ENCODE data around the gene SAMD9L. TPM values are rescaled to one million over a fixed set of nuclear protein-coding genes. Genes with fewer than 3 reads are reported as not detected.

The SAMD9L gene
- total RNA-seq, 1 donor from 2014 or later = not detected

GRCh38 chr7:93156884-93157283 lies 8.7 kb upstream of the SAMD9L start:
- Mint-ChIP-seq H3K9me3 (no peaks in the 10 kb centered on the region), H3K4me1 (peaks cover 2% of the 10 kb centered on the region), H3K4me3 (no peak overlapping the region), H3K27me3 (ENCODE audit: insufficient read depth, low read depth) (no peaks in the 10 kb centered on the region), H3K36me3 (no peaks in the 10 kb centered on the region), H3K27ac (no peak overlapping the region)
- H3K79me2 ChIP-seq (ENCODE audit: low read depth) = no peaks in the 10 kb centered on the region
- TF ChIP-seq EZH2 (IDR thresholded peaks at IDR 0.05) (no peak), EZH2phosphoT487 (IDR thresholded peaks at IDR 0.05) (no peak), CTCF (IDR thresholded peaks at IDR 0.05) (no peak)
- H3K27me3 ChIP-seq = no peaks in the 10 kb centered on the region
- H3K4me1 ChIP-seq = peaks cover 15% of the 10 kb centered on the region
- no peak overlapping the region for H3K9ac ChIP-seq
- no peaks in the 10 kb centered on the region for H3K36me3 ChIP-seq
- H4K20me1 ChIP-seq (ENCODE audit: low read depth) = no peaks in the 10 kb centered on the region
- no peak overlapping the region for H3K27ac ChIP-seq
- no peak for DNase-seq (ENCODE audit: low spot score)
- H3F3A ChIP-seq (ENCODE audit: low read depth) = no peaks in the 10 kb centered on the region
- H3K4me3 ChIP-seq = no peak overlapping the region
- no peak overlapping the region for H2AFZ ChIP-seq (replicated peaks)
- no peak overlapping the region for H3K4me2 ChIP-seq
- H3K9me3 ChIP-seq (ENCODE audit: low read depth) = no peaks in the 10 kb centered on the region

GRCh38 chr7:93150200-93150835 lies 2.1 kb upstream of the SAMD9L start:
- Mint-ChIP-seq H3K4me3 (no peak overlapping the region), H3K9me3 (no peaks in the 10 kb centered on the region), H3K27ac (no peak overlapping the region), H3K4me1 (peaks cover 9% of the 10 kb centered on the region), H3K27me3 (ENCODE audit: insufficient read depth, low read depth) (no peaks in the 10 kb centered on the region), H3K36me3 (no peaks in the 10 kb centered on the region)
- TF ChIP-seq EZH2phosphoT487 (IDR thresholded peaks at IDR 0.05) (no peak), EZH2 (IDR thresholded peaks at IDR 0.05) (no peak), CTCF (IDR thresholded peaks at IDR 0.05) (no peak)
- no peak overlapping the region for H3K9ac ChIP-seq
- peaks cover 43% of the 10 kb centered on the region for H3K4me1 ChIP-seq
- H3K4me3 ChIP-seq = no peak overlapping the region
- no peaks in the 10 kb centered on the region for H3K79me2 ChIP-seq (ENCODE audit: low read depth)
- no peaks in the 10 kb centered on the region for H4K20me1 ChIP-seq (ENCODE audit: low read depth)
- no peak overlapping the region for H2AFZ ChIP-seq (replicated peaks)
- H3K36me3 ChIP-seq = no peaks in the 10 kb centered on the region
- no peaks in the 10 kb centered on the region for H3K27me3 ChIP-seq
- H3F3A ChIP-seq (ENCODE audit: low read depth) = no peaks in the 10 kb centered on the region
- no peaks in the 10 kb centered on the region for H3K9me3 ChIP-seq (ENCODE audit: low read depth)
- H3K27ac ChIP-seq = no peak overlapping the region
- no peak overlapping the region for H3K4me2 ChIP-seq
- DNase-seq (ENCODE audit: low spot score) = no peak

GRCh38 chr7:93148727-93149126 lies 542 bp upstream of the SAMD9L start:
- Mint-ChIP-seq H3K27ac (no peak overlapping the region), H3K4me1 (peaks cover 7% of the 10 kb centered on the region), H3K27me3 (ENCODE audit: insufficient read depth, low read depth) (no peaks in the 10 kb centered on the region), H3K36me3 (no peaks in the 10 kb centered on the region), H3K9me3 (no peaks in the 10 kb centered on the region), H3K4me3 (no peak overlapping the region)
- H3K27me3 ChIP-seq = no peaks in the 10 kb centered on the region
- no peak overlapping the region for H3K9ac ChIP-seq
- H3K4me1 ChIP-seq = peaks cover 40% of the 10 kb centered on the region
- H2AFZ ChIP-seq (replicated peaks) = no peak overlapping the region
- no peaks in the 10 kb centered on the region for H3F3A ChIP-seq (ENCODE audit: low read depth)
- H4K20me1 ChIP-seq (ENCODE audit: low read depth) = no peaks in the 10 kb centered on the region
- no peaks in the 10 kb centered on the region for H3K9me3 ChIP-seq (ENCODE audit: low read depth)
- H3K36me3 ChIP-seq = no peaks in the 10 kb centered on the region
- no peaks in the 10 kb centered on the region for H3K79me2 ChIP-seq (ENCODE audit: low read depth)
- no peak for DNase-seq (ENCODE audit: low spot score)
- TF ChIP-seq EZH2phosphoT487 (IDR thresholded peaks at IDR 0.05) = no peak
- TF ChIP-seq EZH2 (IDR thresholded peaks at IDR 0.05) = no peak
- TF ChIP-seq CTCF (IDR thresholded peaks at IDR 0.05) = no peak
- no peak overlapping the region for H3K27ac ChIP-seq
- H3K4me3 ChIP-seq = no peak overlapping the region
- no peak overlapping the region for H3K4me2 ChIP-seq

Data from neural progenitor cell (in vitro differentiated cells).